ENCODE measurements around the gene CARD6. TPM values are rescaled to one million over a fixed set of nuclear protein-coding genes. Genes with fewer than 3 reads are reported as not detected.
"Not testable (repeated sequence)": the region's sequence is repeated elsewhere in the genome, so short reads cannot be mapped to it uniquely, and the experiment has no call there.

CARD6 gene
- total RNA-seq, 1 donor from 2014 or later, result 1.0 TPM

GRCh38 chr5:40879163-40879942 lies 38.2 kb downstream of the CARD6 start:
- peaks cover 4% of the 10 kb centered on the region for H3K9me3 ChIP-seq (ENCODE audit: insufficient read depth, low read depth, low read length)
- H2AFZ ChIP-seq (ENCODE audit: low read depth, low read length), result no peak overlapping the region
- no peaks in the 10 kb centered on the region for H3K27me3 Mint-ChIP-seq (ENCODE audit: low read depth, unreplicated experiment)
- peaks cover 28% of the 10 kb centered on the region for H3K9me3 Mint-ChIP-seq (ENCODE audit: unreplicated experiment)
- no peak overlapping the region for H3K4me3 ChIP-seq (ENCODE audit: insufficient read depth, low read depth, low read length)
- DNase-seq (ENCODE audit: low read depth), result peak; percentile 4
- H3K4me3 Mint-ChIP-seq (ENCODE audit: unreplicated experiment), result no peak overlapping the region
- H3K27me3 ChIP-seq (ENCODE audit: insufficient read depth, low read length), result no peaks in the 10 kb centered on the region
- no peaks in the 10 kb centered on the region for H3K36me3 ChIP-seq (ENCODE audit: insufficient read depth, low read length)
- peak overlapping the region; percentile 20 for H3K4me2 ChIP-seq (ENCODE audit: low read length)
- peak; percentile 5 for FAIRE-seq
- no peak overlapping the region for H3K27ac ChIP-seq (ENCODE audit: low read depth, low read length)
- H3K9ac ChIP-seq (ENCODE audit: low read length), result no peak overlapping the region
- H3K36me3 Mint-ChIP-seq (ENCODE audit: low read depth, unreplicated experiment), result no peaks in the 10 kb centered on the region
- no peaks in the 10 kb centered on the region for H3K79me2 ChIP-seq (ENCODE audit: insufficient read depth, low read length)
- H3K4me1 Mint-ChIP-seq (ENCODE audit: low read depth, unreplicated experiment), result no peaks in the 10 kb centered on the region
- TF ChIP-seq EZH2 (IDR thresholded peaks at IDR 0.05; ENCODE audit: insufficient read depth, low read length) (no peak), CTCF (IDR thresholded peaks at IDR 0.05; ENCODE audit: insufficient read depth, low read depth, low read length) (peak; percentile 36)
- no peak overlapping the region for H3K27ac Mint-ChIP-seq (ENCODE audit: unreplicated experiment)
- H3K4me1 ChIP-seq (ENCODE audit: insufficient read depth, low read length), result no peaks in the 10 kb centered on the region
- H4K20me1 ChIP-seq (ENCODE audit: insufficient read depth, low read length), result no peaks in the 10 kb centered on the region

- DNase-seq (ENCODE audit: low read depth), result no peak
- TF ChIP-seq CTCF (IDR thresholded peaks at IDR 0.05; ENCODE audit: insufficient read depth, low read depth, low read length) (no peak), EZH2 (IDR thresholded peaks at IDR 0.05; ENCODE audit: insufficient read depth, low read length) (no peak)
- H3K4me3 Mint-ChIP-seq (ENCODE audit: unreplicated experiment), result no peak overlapping the region
- no peaks in the 10 kb centered on the region for H3K36me3 Mint-ChIP-seq (ENCODE audit: low read depth, unreplicated experiment)
- Histone ChIP-seq H3K9me3 (ENCODE audit: insufficient read depth, low read depth, low read length) (peaks cover 4% of the 10 kb centered on the region), H3K4me2 (ENCODE audit: low read length) (no peak overlapping the region), H3K4me3 (ENCODE audit: insufficient read depth, low read depth, low read length) (no peak overlapping the region), H3K9ac (ENCODE audit: low read length) (no peak overlapping the region), H3K27me3 (ENCODE audit: insufficient read depth, low read length) (no peaks in the 10 kb centered on the region), H4K20me1 (ENCODE audit: insufficient read depth, low read length) (no peaks in the 10 kb centered on the region), H3K36me3 (ENCODE audit: insufficient read depth, low read length) (no peaks in the 10 kb centered on the region), H3K4me1 (ENCODE audit: insufficient read depth, low read length) (no peaks in the 10 kb centered on the region), H3K27ac (ENCODE audit: low read depth, low read length) (no peak overlapping the region), H3K79me2 (ENCODE audit: insufficient read depth, low read length) (no peaks in the 10 kb centered on the region), H2AFZ (ENCODE audit: low read depth, low read length) (no peak overlapping the region)
- no peak overlapping the region for H3K27ac Mint-ChIP-seq (ENCODE audit: unreplicated experiment)
- H3K9me3 Mint-ChIP-seq (ENCODE audit: unreplicated experiment), result peaks cover 19% of the 10 kb centered on the region
- H3K4me1 Mint-ChIP-seq (ENCODE audit: low read depth, unreplicated experiment), result no peaks in the 10 kb centered on the region
- H3K27me3 Mint-ChIP-seq (ENCODE audit: low read depth, unreplicated experiment), result no peaks in the 10 kb centered on the region
- no peak for FAIRE-seq
These were observed 41.1 kb downstream of the CARD6 start for GRCh38 chr5:40882291-40882690.

- not testable (repeated sequence) for H3K9me3 ChIP-seq (ENCODE audit: insufficient read depth, low read depth, low read length); H3K27ac Mint-ChIP-seq (ENCODE audit: unreplicated experiment); H3K79me2 ChIP-seq (ENCODE audit: insufficient read depth, low read length); FAIRE-seq; H3K36me3 ChIP-seq (ENCODE audit: insufficient read depth, low read length); H2AFZ ChIP-seq (ENCODE audit: low read depth, low read length); H3K4me1 ChIP-seq (ENCODE audit: insufficient read depth, low read length); H3K9ac ChIP-seq (ENCODE audit: low read length); H3K4me3 ChIP-seq (ENCODE audit: insufficient read depth, low read depth, low read length); DNase-seq (ENCODE audit: low read depth); H3K4me3 Mint-ChIP-seq (ENCODE audit: unreplicated experiment); H3K36me3 Mint-ChIP-seq (ENCODE audit: low read depth, unreplicated experiment); H3K4me1 Mint-ChIP-seq (ENCODE audit: low read depth, unreplicated experiment); H3K27me3 ChIP-seq (ENCODE audit: insufficient read depth, low read length); H3K27me3 Mint-ChIP-seq (ENCODE audit: low read depth, unreplicated experiment); H3K27ac ChIP-seq (ENCODE audit: low read depth, low read length); H3K4me2 ChIP-seq (ENCODE audit: low read length); H4K20me1 ChIP-seq (ENCODE audit: insufficient read depth, low read length)
- peaks cover 16% of the 10 kb centered on the region for H3K9me3 Mint-ChIP-seq (ENCODE audit: unreplicated experiment)
These were observed 41.9 kb downstream of the CARD6 start for GRCh38 chr5:40883051-40883450.

GRCh38 chr5:40895440-40896425 lies 54.6 kb downstream of the CARD6 start:
- not testable (repeated sequence) for H3K27me3 Mint-ChIP-seq (ENCODE audit: low read depth, unreplicated experiment); H2AFZ ChIP-seq (ENCODE audit: low read depth, low read length); H3K4me1 Mint-ChIP-seq (ENCODE audit: low read depth, unreplicated experiment); H3K36me3 ChIP-seq (ENCODE audit: insufficient read depth, low read length); H3K36me3 Mint-ChIP-seq (ENCODE audit: low read depth, unreplicated experiment); H3K27ac ChIP-seq (ENCODE audit: low read depth, low read length); DNase-seq (ENCODE audit: low read depth); H3K79me2 ChIP-seq (ENCODE audit: insufficient read depth, low read length); H3K4me3 Mint-ChIP-seq (ENCODE audit: unreplicated experiment); H4K20me1 ChIP-seq (ENCODE audit: insufficient read depth, low read length); H3K9me3 Mint-ChIP-seq (ENCODE audit: unreplicated experiment); H3K4me1 ChIP-seq (ENCODE audit: insufficient read depth, low read length); H3K9ac ChIP-seq (ENCODE audit: low read length); H3K4me3 ChIP-seq (ENCODE audit: insufficient read depth, low read depth, low read length); H3K27ac Mint-ChIP-seq (ENCODE audit: unreplicated experiment); FAIRE-seq; H3K9me3 ChIP-seq (ENCODE audit: insufficient read depth, low read depth, low read length); H3K4me2 ChIP-seq (ENCODE audit: low read length); H3K27me3 ChIP-seq (ENCODE audit: insufficient read depth, low read length)
